Uterus (tissue), 4 donors: ENCODE measurements around the gene TRAF2. TPM values are rescaled to one million over a fixed set of nuclear protein-coding genes. Genes with fewer than 3 reads are reported as not detected.
A peak's percentile ranks its signal among the peaks of the same experiment; 100 is the strongest.

ENCODE experiments used
- DNase-seq, 2 donors: peaks; one replicate each; pipeline ENCODE4 v3.0.0-alpha.2; 2019 to 2020
- H3K27ac ChIP-seq, 2 donors: fragments of 200-600 bp; sonication (generic); 1 replicate in 1 of 2; 2 replicates in 1 of 2; pipeline ENCODE4 v1.5.1; 2016 to 2018
- H3K27me3 ChIP-seq, 2 donors: fragments of 200-600 bp; sonication (generic); one replicate each; pipeline ENCODE4 v1.5.1; 2018 to 2019; ENCODE audit warnings: control low read depth in 1 of 2
- H3K36me3 ChIP-seq, 2 donors: fragments of 200-600 bp; sonication (generic); one replicate each; pipeline ENCODE4 v1.5.1; 2019; ENCODE audit warnings: control low read depth in 1 of 2
- H3K4me1 ChIP-seq, 2 donors: fragments of 200-600 bp; sonication (generic); one replicate each; pipeline ENCODE4 v1.5.1; 2018 to 2019; ENCODE audit warnings: control low read depth in 1 of 2
- H3K4me3 ChIP-seq, 2 donors: fragments of 200-600 bp; sonication (generic); 1 replicate in 1 of 2; 2 replicates in 1 of 2; pipeline ENCODE4 v1.5.1; 2018 to 2019; ENCODE audit warnings: mild to moderate bottlenecking in 1 of 2
- H3K9me3 ChIP-seq, 2 donors: fragments of 200-600 bp; sonication (generic); one replicate each; pipeline ENCODE4 v1.5.1; 2019; ENCODE audit warnings: control low read depth in 1 of 2
- CTCF ChIP-seq, 4 experiments: fragments of 200-600 bp in 2 of 4; fragments of 450-650 bp in 2 of 4; sonication (generic) in 2 of 4; IDR thresholded peaks; one replicate each; pipeline ENCODE4 v1.5.1; 2016 to 2019; ENCODE audit warnings: antibody characterized with exemption in 4 of 4, mild to moderate bottlenecking in 2 of 4, moderate library complexity in 1 of 4
- POLR2A ChIP-seq, 2 donors: fragments of 450-650 bp; IDR thresholded peaks; one replicate each; pipeline ENCODE4 v1.6.1; 2016; ENCODE audit warnings: antibody characterized with exemption in 2 of 2, mild to moderate bottlenecking in 1 of 2, moderate library complexity in 1 of 2
- intact Hi-C: fragments of 100-400 bp; cut with DNase I; formaldehyde crosslinking; loops from one replicate; pipeline ENCODE4 v1.15.1; 2023; ENCODE audit warnings: low total_unique reads
- total RNA-seq, 4 donors: library from RNA; depleted of rRNA in 3 of 4; stranded (reverse); fragments of >200 nt in 3 of 4; gene quantifications; one replicate each; pipeline versions ENCODE4 v1.1.0 to v1.2.4, GENCODE V29; 2014 to 2023
- donor health status: DM: yes; HTN: yes; CAD: no.

TRAF2 gene
- total RNA-seq, 4 donors from 2014 or later = 0.88 to 22.1 (median 11.9) TPM

- intact Hi-C loops = no loop called here
Observed at GRCh38 chr9:136952876-136953770, 66.8 kb downstream of the TRAF2 start.

GRCh38 chr9:136953771-136954269 lies 67.5 kb downstream of the TRAF2 start:
- H3K36me3 ChIP-seq = no peaks in the 10 kb centered on the region
- no peaks in the 10 kb centered on the region for H3K9me3 ChIP-seq
- TF ChIP-seq POLR2A (IDR thresholded peaks at IDR 0.05) (no peak), CTCF (IDR thresholded peaks at IDR 0.05) (no peak)
- no peak for DNase-seq
- no peak overlapping the region for H3K27ac ChIP-seq
- no peaks in the 10 kb centered on the region for H3K4me1 ChIP-seq
- no peaks in the 10 kb centered on the region for H3K27me3 ChIP-seq
- no peak overlapping the region for H3K4me3 ChIP-seq
- intact Hi-C loops = no loop called here

More at GRCh38 chr9:136952876-136953770, 66.8 kb downstream of the TRAF2 start:
- TF ChIP-seq POLR2A (IDR thresholded peaks at IDR 0.05) = no peak
- TF ChIP-seq CTCF (IDR thresholded peaks at IDR 0.05) = no peak
- Histone ChIP-seq H3K4me1 (no peaks in the 10 kb centered on the region), H3K4me3 (no peak overlapping the region), H3K27ac (peak overlapping the region in 1 of 2 donors; percentile 26), H3K9me3 (no peaks in the 10 kb centered on the region), H3K36me3 (no peaks in the 10 kb centered on the region), H3K27me3 (no peaks in the 10 kb centered on the region)
- no peak for DNase-seq

GRCh38 chr9:136954270-136955083 lies 68.2 kb downstream of the TRAF2 start:
- DNase-seq = no peak
- Histone ChIP-seq H3K27me3 (no peaks in the 10 kb centered on the region), H3K9me3 (no peaks in the 10 kb centered on the region), H3K36me3 (no peaks in the 10 kb centered on the region), H3K27ac (no peak overlapping the region), H3K4me3 (no peak overlapping the region), H3K4me1 (no peaks in the 10 kb centered on the region)
- intact Hi-C loops = no loop called here
- TF ChIP-seq CTCF (IDR thresholded peaks at IDR 0.05) (no peak), POLR2A (IDR thresholded peaks at IDR 0.05) (no peak)

- Histone ChIP-seq H3K36me3 (no peaks in the 10 kb centered on the region), H3K4me3 (no peak overlapping the region), H3K9me3 (no peaks in the 10 kb centered on the region), H3K27ac (no peak overlapping the region), H3K4me1 (no peaks in the 10 kb centered on the region), H3K27me3 (no peaks in the 10 kb centered on the region)
- intact Hi-C loops = no loop called here
- DNase-seq = no peak
- TF ChIP-seq POLR2A (IDR thresholded peaks at IDR 0.05) = no peak
- no peak for TF ChIP-seq CTCF (IDR thresholded peaks at IDR 0.05)
Observed at GRCh38 chr9:136955202-136955942, 69.1 kb downstream of the TRAF2 start.
